ENCODE data around the gene CTDNEP1. TPM values are rescaled to one million over a fixed set of nuclear protein-coding genes. Genes with fewer than 3 reads are reported as not detected.
"Not testable (repeated sequence)": the region's sequence is repeated elsewhere in the genome, so short reads cannot be mapped to it uniquely, and the experiment has no call there.

The CTDNEP1 gene
- total and polyA plus RNA-seq, 2 of the 4 experiments (the other 2 are of a cell fraction) = 23.8 to 132 TPM

DNA sequence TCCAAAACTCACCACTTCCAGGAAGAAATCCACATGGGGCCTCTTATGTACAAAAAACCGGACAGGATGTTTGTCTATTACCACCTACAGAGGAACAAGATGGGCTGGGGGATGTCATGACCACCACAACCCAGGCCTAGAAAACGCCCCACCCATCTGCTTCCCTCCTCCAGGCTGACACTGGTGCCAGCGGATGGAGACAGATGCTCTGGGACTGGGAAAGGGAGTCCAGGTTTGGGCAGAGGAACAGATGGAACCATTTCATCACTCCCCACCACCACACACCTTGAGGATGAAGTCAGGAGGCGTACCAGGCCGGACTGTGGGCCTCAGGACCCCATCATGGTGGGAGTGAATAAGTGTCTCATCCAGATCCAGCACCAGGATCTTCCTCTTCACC lies 4.8 kb downstream of the CTDNEP1 start:
- peaks cover 17% of the 10 kb centered on the region for H3K36me3 ChIP-seq (ENCODE audit: control insufficient read depth, insufficient read depth, low read length)
- intact Hi-C loops (cut with micrococcal nuclease) = no loop called here
- no CpG with 5 or more reads among the region's 5 CpGs for WGBS, 2 experiments (ENCODE audit: extremely low coverage in 2 of 2, insufficient read length in 1 of 2)
- H3K4me3 ChIP-seq (ENCODE audit: insufficient read depth, low read depth, low read length) = no peak overlapping the region
- H3K4ac ChIP-seq (ENCODE audit: low read depth, low read length) = no peak overlapping the region
- ChIA-PET POLR2A (ENCODE audit: unreplicated experiment) (no interaction called here), CTCF (no interaction called here)
- H2BK5ac ChIP-seq (ENCODE audit: low read depth, low read length, poor library complexity, severe bottlenecking) = no peak overlapping the region
- dilution Hi-C loops (cut with HindIII; ENCODE audit: low sequenced_read_pairs, unreplicated experiment) = no loop called here
- no peaks in the 10 kb centered on the region for H3K9me3 ChIP-seq (ENCODE audit: control insufficient read depth, insufficient read depth, low read length)
- in situ Hi-C loops (cut with MboI; ENCODE audit: low sequenced_read_pairs) = loop anchor here (25.0 kb wide), 1 partner anchor 916 kb away; the partner anchor contains the start of genes PER1 and VAMP2
- H2AFZ ChIP-seq (replicated peaks; ENCODE audit: low read length, poor library complexity) = no peak overlapping the region
- no peak overlapping the region for H2BK20ac ChIP-seq (ENCODE audit: low read depth, low read length)
- H4K5ac ChIP-seq (ENCODE audit: low read depth, low read length) = no peak overlapping the region
- no peak overlapping the region for H2AK5ac ChIP-seq (ENCODE audit: low read depth, low read length)
- no peak overlapping the region for H3K14ac ChIP-seq (replicated peaks; ENCODE audit: low read depth, low read length)
- H3K79me1 ChIP-seq (ENCODE audit: low read depth in 1 of 2, low read length in 2 of 2) = peaks cover 4 to 44% of the 10 kb centered on the region in 2 experiments
- no TSS peak for BruUV-seq (replicated peaks)
- peaks cover 10% of the 10 kb centered on the region for H3K9me1 ChIP-seq (ENCODE audit: insufficient read depth, low read length)
- H3K4me2 ChIP-seq (ENCODE audit: low read depth, low read length) = no peak overlapping the region
- no peak overlapping the region for H2BK15ac ChIP-seq (ENCODE audit: low read depth, low read length)
- no peak overlapping the region for H3K56ac ChIP-seq (ENCODE audit: extremely low read depth, insufficient read depth, low read length)
- no peak overlapping the region for H2AK9ac ChIP-seq (replicated peaks; ENCODE audit: low read depth, low read length, poor library complexity)
- no peak overlapping the region for H3K27ac ChIP-seq (ENCODE audit: insufficient read depth, low read length)
- H3K27me3 ChIP-seq (ENCODE audit: control insufficient read depth, insufficient read depth, low read length) = no peaks in the 10 kb centered on the region
- H3K23ac ChIP-seq (ENCODE audit: low read depth, low read length) = no peak overlapping the region
- H4K91ac ChIP-seq (ENCODE audit: insufficient read depth, low read depth, low read length) = no peak overlapping the region
- no peak overlapping the region for H3K9ac ChIP-seq (ENCODE audit: low read depth, low read length)
- H3K18ac ChIP-seq (ENCODE audit: low read depth, low read length) = no peak overlapping the region
- TF ChIP-seq NFE2L2 (IDR thresholded peaks at IDR 0.05; ENCODE audit: low read depth, low read length) = no peak
- TF ChIP-seq SMC3 (IDR thresholded peaks at IDR 0.05; ENCODE audit: low read depth, low read length) = no peak
- TF ChIP-seq ELK1 (IDR thresholded peaks at IDR 0.05; ENCODE audit: borderline replicate concordance, low read depth, low read length) = no peak
- no peak for TF ChIP-seq CHD1 (IDR thresholded peaks at IDR 0.05; ENCODE audit: low read depth, low read length)
- no peak for TF ChIP-seq BHLHE40 (IDR thresholded peaks at IDR 0.05; ENCODE audit: low read depth, low read length)
- no peak for TF ChIP-seq USF2 (IDR thresholded peaks at IDR 0.05; ENCODE audit: low read depth, low read length)
- no peak overlapping the region for H2BK120ac ChIP-seq (ENCODE audit: low read depth, low read length)
- peaks cover 8% of the 10 kb centered on the region for H3K4me1 ChIP-seq (ENCODE audit: control insufficient read depth, insufficient read depth, low read length)
- DNase-seq (no peak), ATAC-seq (ENCODE audit: low read depth) (no peak)
- H4K20me1 ChIP-seq (ENCODE audit: insufficient read depth, low read length) = peaks cover 9% of the 10 kb centered on the region; the same call in 1 of the 2 replicates
- H4K8ac ChIP-seq (ENCODE audit: low read depth in 2 of 2, low read length in 2 of 2) = no peak overlapping the region

DNA sequence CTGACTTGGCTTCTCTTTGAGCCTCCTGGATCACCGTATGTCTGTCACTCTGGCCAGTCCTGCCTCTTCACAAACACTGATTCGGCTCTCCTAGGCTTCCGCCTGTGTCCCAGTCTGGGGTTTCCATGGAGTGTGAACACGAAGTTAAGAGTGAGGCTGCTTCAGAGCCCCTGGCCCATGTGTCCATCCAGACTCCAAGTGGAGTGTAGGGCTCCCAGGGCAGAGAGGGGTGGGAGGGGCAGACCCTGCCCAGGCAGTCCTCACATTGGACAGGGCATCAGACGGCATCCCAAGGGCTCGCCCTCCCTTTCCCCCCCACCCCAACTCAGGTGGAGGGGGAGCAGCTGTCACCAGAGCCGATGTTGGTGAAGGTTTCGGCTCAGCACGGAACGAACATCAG lies 7.7 kb downstream of the CTDNEP1 start:
- H2AK9ac ChIP-seq (replicated peaks; ENCODE audit: low read depth, low read length, poor library complexity); H3K9me3 ChIP-seq (ENCODE audit: control insufficient read depth, insufficient read depth, low read length); H3K4ac ChIP-seq (ENCODE audit: low read depth, low read length); H2AFZ ChIP-seq (replicated peaks; ENCODE audit: low read length, poor library complexity); H2BK5ac ChIP-seq (ENCODE audit: low read depth, low read length, poor library complexity, severe bottlenecking); DNase-seq; H3K9me1 ChIP-seq (ENCODE audit: insufficient read depth, low read length); H2BK120ac ChIP-seq (ENCODE audit: low read depth, low read length); H3K56ac ChIP-seq (ENCODE audit: extremely low read depth, insufficient read depth, low read length); dilution Hi-C loops (cut with HindIII; ENCODE audit: low sequenced_read_pairs, unreplicated experiment); BruUV-seq (replicated peaks); H4K8ac ChIP-seq (ENCODE audit: low read depth in 2 of 2, low read length in 2 of 2); H2AK5ac ChIP-seq (ENCODE audit: low read depth, low read length); H3K27me3 ChIP-seq (ENCODE audit: control insufficient read depth, insufficient read depth, low read length); H3K18ac ChIP-seq (ENCODE audit: low read depth, low read length); H4K91ac ChIP-seq (ENCODE audit: insufficient read depth, low read depth, low read length); H2BK15ac ChIP-seq (ENCODE audit: low read depth, low read length); H3K23ac ChIP-seq (ENCODE audit: low read depth, low read length); H3K9ac ChIP-seq (ENCODE audit: low read depth, low read length); H3K14ac ChIP-seq (replicated peaks; ENCODE audit: low read depth, low read length); ATAC-seq (ENCODE audit: low read depth); H3K4me1 ChIP-seq (ENCODE audit: control insufficient read depth, insufficient read depth, low read length); H2BK20ac ChIP-seq (ENCODE audit: low read depth, low read length); H3K4me3 ChIP-seq (ENCODE audit: insufficient read depth, low read depth, low read length); CTCF ChIA-PET; intact Hi-C loops (cut with micrococcal nuclease); H3K27ac ChIP-seq (ENCODE audit: insufficient read depth, low read length); H4K5ac ChIP-seq (ENCODE audit: low read depth, low read length); H3K4me2 ChIP-seq (ENCODE audit: low read depth, low read length); POLR2A ChIA-PET (ENCODE audit: unreplicated experiment): not testable (repeated sequence)
- Histone ChIP-seq H3K36me3 (ENCODE audit: control insufficient read depth, insufficient read depth, low read length) (peaks cover 28% of the 10 kb centered on the region), H3K79me1 (ENCODE audit: low read depth in 1 of 2, low read length in 2 of 2) (peaks cover 13 to 52% of the 10 kb centered on the region in 2 experiments), H4K20me1 (ENCODE audit: insufficient read depth, low read length) (peaks cover 10% of the 10 kb centered on the region; the same call in 1 of the 2 replicates)
- in situ Hi-C loops (cut with MboI; ENCODE audit: low sequenced_read_pairs) = loop anchor here (25.0 kb wide), 1 partner anchor 918 kb away; the partner anchor contains the start of genes PER1 and VAMP2
- WGBS, 2 experiments (ENCODE audit: extremely low coverage in 2 of 2, insufficient read length in 1 of 2) = no CpG with 5 or more reads among the region's 10 CpGs
